ENCODE measurements around the gene ENTHD1. TPM values are rescaled to one million over a fixed set of nuclear protein-coding genes. Genes with fewer than 3 reads are reported as not detected.

The ENTHD1 gene
- total RNA-seq, 4 donors from 2014 or later: not detected

- DNase-seq (ENCODE audit: extremely low spot score): no peak
- H3K4me1 ChIP-seq: no peaks in the 10 kb centered on the region
- peaks cover 0 to 41% (median 0%) of the 10 kb centered on the region in 4 donors for H3K27me3 ChIP-seq
- TF ChIP-seq POLR2AphosphoS5 (IDR thresholded peaks at IDR 0.05) (no peak), EP300 (IDR thresholded peaks at IDR 0.05) (no peak), CTCF (IDR thresholded peaks at IDR 0.05) (no peak), POLR2A (IDR thresholded peaks at IDR 0.05; ENCODE audit: low read depth) (no peak)
- intact Hi-C loops (cut with DNase I): no loop called here
- WGBS: 79% methylated on average over 8 of the region's 10 CpGs
- H3K36me3 ChIP-seq: no peaks in the 10 kb centered on the region
- no peaks in the 10 kb centered on the region for H3K9me3 ChIP-seq
- no peak overlapping the region for H3K4me3 ChIP-seq
- H3K27ac ChIP-seq (replicated peaks in 1 of 4): no peak overlapping the region
Observed at GRCh38 chr22:39713799-39714290, 179.7 kb downstream of the ENTHD1 start.

GRCh38 chr22:39712751-39713525, 180.6 kb downstream of the ENTHD1 start:
- Histone ChIP-seq H3K27me3 (peaks cover 0 to 42% (median 0%) of the 10 kb centered on the region in 4 donors), H3K9me3 (no peaks in the 10 kb centered on the region), H3K4me3 (no peak overlapping the region), H3K4me1 (no peaks in the 10 kb centered on the region), H3K36me3 (no peaks in the 10 kb centered on the region), H3K27ac (replicated peaks in 1 of 4) (no peak overlapping the region)
- no peak for DNase-seq (ENCODE audit: extremely low spot score)
- 85% methylated on average over 18 of the region's 18 CpGs for WGBS
- no peak for TF ChIP-seq EP300 (IDR thresholded peaks at IDR 0.05)
- intact Hi-C loops (cut with DNase I): no loop called here

DNA sequence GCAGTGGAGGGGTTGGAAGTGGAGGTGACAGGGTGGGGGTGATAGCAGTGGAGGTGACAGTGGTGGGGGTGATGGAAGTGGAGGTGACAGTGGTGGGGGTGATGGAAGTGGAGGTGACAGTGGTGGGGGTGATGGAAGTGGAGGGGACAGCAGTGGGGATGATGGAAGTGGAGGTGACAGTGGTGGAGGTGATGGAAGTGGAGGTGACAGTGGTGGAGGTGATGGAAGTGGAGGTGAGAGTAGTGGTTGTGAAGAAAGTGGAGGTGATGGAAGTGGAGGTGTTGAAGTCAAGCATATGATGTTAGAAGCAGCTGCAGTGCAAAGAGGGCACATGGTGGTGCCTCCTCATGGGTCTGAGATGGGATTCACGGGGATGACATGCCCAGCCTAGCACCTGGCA, 181.5 kb downstream of the ENTHD1 start:
- Histone ChIP-seq H3K36me3 (no peaks in the 10 kb centered on the region), H3K27me3 (peaks cover 0 to 42% (median 0%) of the 10 kb centered on the region in 4 donors), H3K27ac (replicated peaks in 1 of 4) (no peak overlapping the region), H3K4me3 (no peak overlapping the region), H3K9me3 (no peaks in the 10 kb centered on the region), H3K4me1 (no peaks in the 10 kb centered on the region)
- intact Hi-C loops (cut with DNase I): no loop called here
- 82% methylated on average over 1 of the region's 1 CpG for WGBS
- DNase-seq (ENCODE audit: extremely low spot score): no peak
- TF ChIP-seq POLR2A (IDR thresholded peaks at IDR 0.05; ENCODE audit: low read depth): no peak
- no peak for TF ChIP-seq EP300 (IDR thresholded peaks at IDR 0.05)
- TF ChIP-seq CTCF (IDR thresholded peaks at IDR 0.05): no peak
- no peak for TF ChIP-seq POLR2AphosphoS5 (IDR thresholded peaks at IDR 0.05)

DNA sequence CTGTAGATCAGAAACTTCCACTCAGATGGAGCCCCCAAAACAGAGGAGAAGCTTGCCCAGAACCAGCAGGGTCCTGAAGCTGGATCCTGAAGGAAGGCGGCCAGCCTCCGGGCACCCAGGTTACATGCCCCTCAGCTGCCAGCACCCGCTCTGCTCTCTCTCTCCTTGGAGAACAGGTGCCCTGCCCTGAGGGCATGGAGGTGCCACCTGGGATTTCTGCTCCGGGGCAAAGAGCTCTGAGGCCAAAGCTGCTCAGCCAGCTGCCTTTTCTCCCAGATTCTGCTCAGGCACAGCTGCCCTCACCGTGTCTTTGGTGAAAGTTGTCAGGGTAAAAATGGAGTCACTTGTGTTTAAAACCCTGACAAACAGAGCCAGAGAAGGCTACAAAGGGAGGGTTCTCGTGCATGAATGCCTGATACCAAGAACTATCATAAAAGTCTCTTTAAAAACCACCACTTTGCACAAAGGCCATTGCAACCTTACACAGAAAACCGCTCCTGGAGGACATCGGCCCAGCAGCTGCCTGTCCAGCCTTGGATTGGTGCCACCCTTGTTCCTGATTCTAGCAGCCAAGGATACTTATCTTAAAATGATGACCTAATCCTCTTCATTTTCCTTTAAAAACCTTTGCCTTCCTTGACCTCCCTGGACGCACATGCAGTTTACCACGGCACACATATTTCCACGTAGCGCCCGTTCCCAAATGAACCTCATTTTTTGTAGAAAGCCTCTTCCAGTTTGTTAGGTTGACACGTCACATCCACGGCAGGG, 183.0 kb downstream of the ENTHD1 start:
- intact Hi-C loops (cut with DNase I): no loop called here
- no peaks in the 10 kb centered on the region for H3K36me3 ChIP-seq
- 67% methylated on average over 11 of the region's 15 CpGs for WGBS
- no peaks in the 10 kb centered on the region for H3K9me3 ChIP-seq
- no peak overlapping the region for H3K4me3 ChIP-seq
- peaks cover 0 to 51% (median 0%) of the 10 kb centered on the region in 4 donors for H3K27me3 ChIP-seq
- DNase-seq (ENCODE audit: extremely low spot score): no peak
- H3K4me1 ChIP-seq: no peaks in the 10 kb centered on the region
- no peak overlapping the region for H3K27ac ChIP-seq (replicated peaks in 1 of 4)
- TF ChIP-seq POLR2A (IDR thresholded peaks at IDR 0.05; ENCODE audit: low read depth) (no peak), CTCF (IDR thresholded peaks at IDR 0.05) (no peak), POLR2AphosphoS5 (IDR thresholded peaks at IDR 0.05) (no peak), EP300 (IDR thresholded peaks at IDR 0.05) (no peak)

- intact Hi-C loops (cut with DNase I): no loop called here
- no peak for DNase-seq (ENCODE audit: extremely low spot score)
Observed at GRCh38 chr22:39707816-39708215, 185.7 kb downstream of the ENTHD1 start.

More at GRCh38 chr22:39707816-39708215, 185.7 kb downstream of the ENTHD1 start:
- H3K27ac ChIP-seq (replicated peaks in 1 of 4): no peak overlapping the region
- no peaks in the 10 kb centered on the region for H3K36me3 ChIP-seq
- TF ChIP-seq POLR2AphosphoS5 (IDR thresholded peaks at IDR 0.05) (no peak), POLR2A (IDR thresholded peaks at IDR 0.05; ENCODE audit: low read depth) (no peak), CTCF (IDR thresholded peaks at IDR 0.05) (no peak), EP300 (IDR thresholded peaks at IDR 0.05) (no peak)
- peaks cover 0 to 70% (median 0%) of the 10 kb centered on the region in 4 donors for H3K27me3 ChIP-seq
- H3K4me3 ChIP-seq: no peak overlapping the region
- no peaks in the 10 kb centered on the region for H3K9me3 ChIP-seq
- WGBS: 77% methylated on average over 5 of the region's 5 CpGs
- peaks cover 0 to 13% (median 13%) of the 10 kb centered on the region in 4 donors for H3K4me1 ChIP-seq

Data from esophagus muscularis mucosa (tissue), 4 donors.